ENCODE data around the gene TRIM5.

TRIM5 gene

GRCh38 chr11:5625281-5625680 lies 59.6 kb downstream of the TRIM5 start:
- DNase-seq (ENCODE audit: low read depth) = no peak
- TF ChIP-seq CTCF (IDR thresholded peaks at IDR 0.05; ENCODE audit: low read length, missing control alignments) = no peak
- H3K4me3 ChIP-seq (replicated peaks; ENCODE audit: low read depth, low read length) = peak overlapping the region; percentile 68

GRCh38 chr11:5624489-5625279 lies 60.2 kb downstream of the TRIM5 start, which contains the start of gene TRIM34:
Gene TRIM34, plus strand, starts transcription at chr11:5625001. Its CDS starts 7,331 bp downstream, at chr11:5632332.
- peak; percentile 69 for DNase-seq (ENCODE audit: low read depth)
- no peak for TF ChIP-seq CTCF (IDR thresholded peaks at IDR 0.05; ENCODE audit: low read length, missing control alignments)
- peak within 1 kb of the TSS; percentile 68 for H3K4me3 ChIP-seq (replicated peaks; ENCODE audit: low read depth, low read length)

- no peak overlapping the region for H3K4me3 ChIP-seq (replicated peaks; ENCODE audit: low read depth, low read length)
- no peak for DNase-seq (ENCODE audit: low read depth)
- no peak for TF ChIP-seq CTCF (IDR thresholded peaks at IDR 0.05; ENCODE audit: low read length, missing control alignments)
These were observed 62.1 kb downstream of the TRIM5 start for GRCh38 chr11:5622802-5623201.

- H3K4me3 ChIP-seq (replicated peaks; ENCODE audit: low read depth, low read length) = no peak overlapping the region
- no peak for TF ChIP-seq CTCF (IDR thresholded peaks at IDR 0.05; ENCODE audit: low read length, missing control alignments)
- DNase-seq (ENCODE audit: low read depth) = no peak
These were observed 63.3 kb downstream of the TRIM5 start for GRCh38 chr11:5621580-5621979.

- peak; percentile 82 for DNase-seq (ENCODE audit: low read depth)
- no peak overlapping the region for H3K4me3 ChIP-seq (replicated peaks; ENCODE audit: low read depth, low read length)
- no peak for TF ChIP-seq CTCF (IDR thresholded peaks at IDR 0.05; ENCODE audit: low read length, missing control alignments)
These were observed 64.0 kb downstream of the TRIM5 start for GRCh38 chr11:5620651-5621521.

GRCh38 chr11:5618807-5619206 lies 66.1 kb downstream of the TRIM5 start:
- no peak overlapping the region for H3K4me3 ChIP-seq (replicated peaks; ENCODE audit: low read depth, low read length)
- DNase-seq (ENCODE audit: low read depth) = peak; percentile 68
- TF ChIP-seq CTCF (IDR thresholded peaks at IDR 0.05; ENCODE audit: low read length, missing control alignments) = no peak

Measured in fibroblast of pulmonary artery (primary cell).